Measurements from ENCODE around the gene ACOT4.
"Not testable (repeated sequence)": the region's sequence is repeated elsewhere in the genome, so short reads cannot be mapped to it uniquely, and the experiment has no call there.

- not testable (repeated sequence) for TF ChIP-seq CTCF, POLR2A (IDR thresholded peaks at IDR 0.05)
Observed at GRCh38 chr14:73549097-73549496, 42.6 kb upstream of the ACOT4 start.
